D721Med (cell line): Measurements from ENCODE around the gene OR12D1.
"Not testable (repeated sequence)": the region's sequence is repeated elsewhere in the genome, so short reads cannot be mapped to it uniquely, and the experiment has no call there.

Source experiments
- DNase-seq: peaks from one replicate; pipeline ENCODE4 v3.0.0; 2011; ENCODE audit warnings: low spot score; ENCODE audit not compliant: insufficient read length
- FAIRE-seq: peaks from 2 replicates; lab custom pipeline; 2011; peaks lifted over from hg19 to GRCh38; lab: Jason Lieb, UNC
- TF ChIP-seq, protein P1 (sequence below): IDR thresholded peaks from 2 replicates; pipeline ENCODE4 v1.5.1; 2012; ENCODE audit warnings: mild to moderate bottlenecking, control low read depth; ENCODE audit not compliant: insufficient read depth; ENCODE audit errors: missing control alignments

The OR12D1 gene

DNA sequence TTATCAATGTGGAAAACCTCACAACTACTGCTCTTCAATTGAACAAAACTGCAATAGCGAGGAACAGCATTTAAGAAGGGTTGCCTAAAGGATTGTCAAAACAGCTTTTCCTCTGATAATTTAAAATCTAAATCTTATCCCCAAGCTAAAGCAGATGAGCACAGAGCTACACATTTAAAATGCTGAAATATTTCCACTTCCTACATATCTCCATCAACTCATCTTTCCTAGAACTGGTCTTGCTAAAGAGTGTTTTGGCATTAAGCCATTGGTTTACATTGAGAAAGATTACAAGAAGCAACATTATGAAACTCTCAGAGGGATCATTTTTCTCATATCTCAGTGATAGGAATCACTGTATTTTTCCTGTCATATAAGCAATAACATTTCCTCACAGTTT lies 28.0 kb downstream of the OR12D1 start:
- DNase-seq (no peak), FAIRE-seq (no peak)
- TF ChIP-seq, protein P1, sequence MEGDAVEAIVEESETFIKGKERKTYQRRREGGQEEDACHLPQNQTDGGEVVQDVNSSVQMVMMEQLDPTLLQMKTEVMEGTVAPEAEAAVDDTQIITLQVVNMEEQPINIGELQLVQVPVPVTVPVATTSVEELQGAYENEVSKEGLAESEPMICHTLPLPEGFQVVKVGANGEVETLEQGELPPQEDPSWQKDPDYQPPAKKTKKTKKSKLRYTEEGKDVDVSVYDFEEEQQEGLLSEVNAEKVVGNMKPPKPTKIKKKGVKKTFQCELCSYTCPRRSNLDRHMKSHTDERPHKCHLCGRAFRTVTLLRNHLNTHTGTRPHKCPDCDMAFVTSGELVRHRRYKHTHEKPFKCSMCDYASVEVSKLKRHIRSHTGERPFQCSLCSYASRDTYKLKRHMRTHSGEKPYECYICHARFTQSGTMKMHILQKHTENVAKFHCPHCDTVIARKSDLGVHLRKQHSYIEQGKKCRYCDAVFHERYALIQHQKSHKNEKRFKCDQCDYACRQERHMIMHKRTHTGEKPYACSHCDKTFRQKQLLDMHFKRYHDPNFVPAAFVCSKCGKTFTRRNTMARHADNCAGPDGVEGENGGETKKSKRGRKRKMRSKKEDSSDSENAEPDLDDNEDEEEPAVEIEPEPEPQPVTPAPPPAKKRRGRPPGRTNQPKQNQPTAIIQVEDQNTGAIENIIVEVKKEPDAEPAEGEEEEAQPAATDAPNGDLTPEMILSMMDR: no peak

DNA sequence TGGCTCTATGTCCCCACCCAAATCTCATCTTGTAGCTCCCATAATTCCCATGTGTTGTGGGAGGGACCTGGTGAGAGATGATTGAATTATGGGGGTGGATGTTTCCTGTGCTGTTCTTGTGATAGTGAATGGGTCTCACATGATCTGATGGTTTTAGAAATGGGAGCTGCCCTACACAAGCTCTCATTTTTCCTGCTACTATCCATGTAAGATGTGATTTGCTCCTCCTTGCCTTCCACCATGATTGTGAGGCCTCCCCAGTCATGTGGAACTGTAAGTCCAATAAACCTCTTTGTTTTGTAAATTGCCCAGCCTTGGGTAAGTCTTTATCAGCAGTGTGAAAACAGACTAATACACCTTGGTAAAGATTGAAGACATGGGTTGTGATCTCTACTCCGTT lies 29.3 kb downstream of the OR12D1 start:
- FAIRE-seq: not testable (repeated sequence)

DNA sequence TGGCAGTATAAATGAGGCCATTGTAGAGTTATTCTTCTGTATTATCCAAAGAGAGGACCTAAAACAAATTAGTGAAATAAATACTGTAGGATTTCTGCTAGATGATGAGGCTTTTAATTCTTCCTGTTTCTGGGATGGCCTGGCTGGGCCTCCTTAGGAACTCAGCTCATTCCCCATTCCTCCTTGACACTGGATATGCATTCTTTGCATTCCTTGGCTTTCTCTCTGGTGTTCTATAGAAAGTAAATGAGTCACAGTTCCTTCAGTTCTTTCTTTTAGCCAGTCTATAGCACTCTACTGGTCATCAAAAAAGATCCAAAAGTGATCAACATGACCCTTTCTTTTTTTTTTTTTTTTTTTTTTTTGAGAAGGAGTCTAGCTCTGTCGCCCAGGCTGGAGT lies 32.9 kb downstream of the OR12D1 start:
- TF ChIP-seq, protein P1: no peak
- no peak for FAIRE-seq
- no peak for DNase-seq

More for the DNA sequence above, 29.3 kb downstream of the OR12D1 start:
- not testable (repeated sequence) for DNase-seq

DNA sequence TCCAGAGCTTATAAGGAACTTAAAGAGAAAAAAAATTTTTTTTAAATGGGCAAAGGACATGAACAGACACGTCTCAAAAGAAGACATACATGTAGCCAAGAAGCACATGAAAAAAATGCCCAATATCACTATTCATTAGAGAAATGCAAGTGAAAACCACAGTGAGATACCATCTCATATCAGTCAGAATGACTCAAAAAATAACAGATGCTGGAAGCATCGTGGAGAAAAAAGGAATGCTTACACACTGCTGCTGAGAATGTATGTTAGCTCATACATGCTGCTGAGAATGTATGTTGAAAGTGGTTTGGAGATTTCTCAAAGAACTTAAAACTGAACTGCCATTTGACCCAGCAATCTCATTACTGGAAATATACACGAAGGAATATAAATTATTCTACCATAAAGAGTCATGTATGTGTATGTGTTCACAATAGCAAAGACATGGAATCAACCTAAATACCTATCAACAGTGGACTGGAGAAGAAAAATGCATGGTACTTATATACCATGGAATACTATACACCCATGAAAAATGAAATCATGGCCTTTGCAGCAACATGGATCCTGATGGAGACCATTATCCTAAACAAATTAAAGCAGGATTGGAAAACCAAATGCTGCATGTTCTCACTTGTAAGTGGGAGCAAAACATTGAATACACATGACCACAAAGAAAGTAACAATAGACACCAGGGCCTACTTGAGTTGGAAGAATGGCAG lies 36.9 kb downstream of the OR12D1 start:
- FAIRE-seq: no peak
- no peak for DNase-seq
- TF ChIP-seq, protein P1: no peak

DNA sequence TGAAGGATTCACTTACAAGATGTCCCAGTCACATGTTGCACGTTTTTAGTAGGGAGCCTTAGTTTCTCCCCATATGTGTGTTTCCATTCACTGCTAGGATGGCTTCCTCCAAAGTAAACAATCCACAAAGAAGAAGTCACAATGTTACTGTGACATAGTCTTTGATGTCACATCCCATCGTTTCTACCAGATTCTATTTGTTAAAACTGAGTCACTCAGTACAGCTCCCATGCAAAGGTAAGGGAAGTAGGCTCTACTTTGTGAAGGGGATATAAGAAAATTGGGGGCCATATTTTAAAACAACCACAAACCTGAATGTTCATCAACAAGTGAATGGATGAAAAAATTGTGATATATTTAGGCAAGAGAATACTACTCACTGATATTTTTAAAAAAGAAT lies 42.2 kb downstream of the OR12D1 start, which contains the start of the genes OR11A1 and OR2H1:
Gene OR11A1, minus strand, starts transcription at position 101 of the 400 bp plus-strand sequence. CDS start 29,430 bp downstream, outside the sequence.
Gene OR2H1, plus strand, starts transcription at position 185 of the 400 bp plus-strand sequence. CDS start 4,615 bp downstream, outside the sequence.
- TF ChIP-seq, protein P1: no peak
- DNase-seq: no peak
- no peak for FAIRE-seq

DNA sequence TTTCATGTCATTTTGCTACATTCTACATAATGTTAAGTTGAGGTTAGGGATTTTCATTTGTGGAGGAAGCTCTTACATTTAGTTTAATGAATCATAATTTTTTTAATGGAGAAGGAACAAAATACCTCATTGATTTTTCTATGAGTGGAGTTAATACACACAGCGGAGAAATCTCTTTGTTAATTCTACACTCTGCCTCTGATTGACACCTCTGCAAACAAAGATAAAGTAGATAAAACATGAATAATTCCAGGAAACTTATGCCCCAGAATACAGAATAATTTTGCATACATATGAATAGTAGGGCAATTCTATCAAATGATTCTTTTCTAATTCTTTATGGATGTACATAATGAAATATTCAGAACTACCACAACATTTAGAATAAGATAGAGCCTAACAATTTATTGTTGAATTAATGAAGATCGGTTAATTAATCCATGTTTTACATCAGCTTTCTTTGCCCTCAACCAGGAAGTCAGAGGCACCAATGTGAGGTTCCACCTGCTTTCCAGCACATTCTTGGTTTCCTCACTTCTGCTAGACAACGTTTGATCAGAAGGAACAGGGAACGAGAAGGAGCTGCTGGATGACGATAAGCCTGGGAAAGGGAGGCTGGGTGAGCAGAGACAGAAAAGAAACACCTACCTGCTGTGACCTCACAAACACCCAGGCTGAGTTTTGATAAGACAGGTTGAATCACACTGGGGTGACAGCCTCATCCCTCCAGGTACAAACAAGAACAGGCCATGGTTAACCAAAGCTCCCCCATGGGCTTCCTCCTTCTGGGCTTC lies 46.5 kb downstream of the OR12D1 start:
- FAIRE-seq (no peak), DNase-seq (no peak)
- TF ChIP-seq, protein P1: no peak

DNA sequence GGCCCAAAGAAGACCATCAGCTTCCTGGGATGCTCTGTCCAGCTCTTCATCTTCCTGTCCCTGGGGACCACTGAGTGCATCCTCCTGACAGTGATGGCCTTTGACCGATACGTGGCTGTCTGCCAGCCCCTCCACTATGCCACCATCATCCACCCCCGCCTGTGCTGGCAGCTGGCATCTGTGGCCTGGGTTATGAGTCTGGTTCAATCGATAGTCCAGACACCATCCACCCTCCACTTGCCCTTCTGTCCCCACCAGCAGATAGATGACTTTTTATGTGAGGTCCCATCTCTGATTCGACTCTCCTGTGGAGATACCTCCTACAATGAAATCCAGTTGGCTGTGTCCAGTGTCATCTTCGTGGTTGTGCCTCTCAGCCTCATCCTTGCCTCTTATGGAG lies 47.3 kb downstream of the OR12D1 start:
- no peak for FAIRE-seq
- TF ChIP-seq, protein P1: no peak
- DNase-seq: no peak
